Kidney glomerular epithelial cell (primary cell): Measurements from ENCODE around the gene SEMA6D.

ENCODE experiments used
- DNase-seq: peaks from one replicate; lab custom pipeline; 2025; lab: John Stamatoyannopoulos, UW

SEMA6D gene, protein sequence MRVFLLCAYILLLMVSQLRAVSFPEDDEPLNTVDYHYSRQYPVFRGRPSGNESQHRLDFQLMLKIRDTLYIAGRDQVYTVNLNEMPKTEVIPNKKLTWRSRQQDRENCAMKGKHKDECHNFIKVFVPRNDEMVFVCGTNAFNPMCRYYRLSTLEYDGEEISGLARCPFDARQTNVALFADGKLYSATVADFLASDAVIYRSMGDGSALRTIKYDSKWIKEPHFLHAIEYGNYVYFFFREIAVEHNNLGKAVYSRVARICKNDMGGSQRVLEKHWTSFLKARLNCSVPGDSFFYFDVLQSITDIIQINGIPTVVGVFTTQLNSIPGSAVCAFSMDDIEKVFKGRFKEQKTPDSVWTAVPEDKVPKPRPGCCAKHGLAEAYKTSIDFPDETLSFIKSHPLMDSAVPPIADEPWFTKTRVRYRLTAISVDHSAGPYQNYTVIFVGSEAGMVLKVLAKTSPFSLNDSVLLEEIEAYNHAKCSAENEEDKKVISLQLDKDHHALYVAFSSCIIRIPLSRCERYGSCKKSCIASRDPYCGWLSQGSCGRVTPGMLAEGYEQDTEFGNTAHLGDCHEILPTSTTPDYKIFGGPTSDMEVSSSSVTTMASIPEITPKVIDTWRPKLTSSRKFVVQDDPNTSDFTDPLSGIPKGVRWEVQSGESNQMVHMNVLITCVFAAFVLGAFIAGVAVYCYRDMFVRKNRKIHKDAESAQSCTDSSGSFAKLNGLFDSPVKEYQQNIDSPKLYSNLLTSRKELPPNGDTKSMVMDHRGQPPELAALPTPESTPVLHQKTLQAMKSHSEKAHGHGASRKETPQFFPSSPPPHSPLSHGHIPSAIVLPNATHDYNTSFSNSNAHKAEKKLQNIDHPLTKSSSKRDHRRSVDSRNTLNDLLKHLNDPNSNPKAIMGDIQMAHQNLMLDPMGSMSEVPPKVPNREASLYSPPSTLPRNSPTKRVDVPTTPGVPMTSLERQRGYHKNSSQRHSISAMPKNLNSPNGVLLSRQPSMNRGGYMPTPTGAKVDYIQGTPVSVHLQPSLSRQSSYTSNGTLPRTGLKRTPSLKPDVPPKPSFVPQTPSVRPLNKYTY

DNA sequence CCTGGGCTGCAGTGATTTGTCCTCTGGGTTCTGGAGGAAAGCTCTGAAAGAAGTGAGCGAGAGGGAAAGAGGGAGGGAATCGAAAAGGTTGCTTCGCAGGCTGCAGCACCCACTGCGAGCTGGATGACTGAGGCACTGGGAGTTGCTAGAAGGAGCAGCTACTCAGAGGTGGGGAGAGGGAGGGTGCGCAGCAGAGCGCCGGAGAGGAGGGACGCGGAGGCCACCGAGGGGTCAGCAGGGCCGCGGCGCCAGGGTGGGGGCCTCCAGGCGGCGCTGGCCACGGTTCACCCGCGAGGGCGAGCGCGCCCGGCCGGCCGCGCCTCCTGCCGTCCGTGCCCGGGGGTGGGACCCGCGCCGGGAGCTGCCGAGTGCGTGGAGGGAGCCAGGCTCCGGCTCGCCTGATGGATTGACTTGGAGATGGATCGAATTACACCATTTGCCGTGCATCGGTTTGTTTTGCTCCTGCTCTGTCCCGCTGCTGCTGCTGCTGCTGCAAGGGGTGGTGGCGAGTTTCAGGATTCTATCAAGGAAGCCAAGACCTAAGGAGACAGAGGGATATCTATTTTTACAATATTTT, at the start of gene SEMA6D:
Gene SEMA6D (plus strand): TSS at position 470 of the 577 bp plus-strand sequence. CDS start 42,294 bp downstream, outside the sequence.
- peak; percentile 64 for DNase-seq

DNA sequence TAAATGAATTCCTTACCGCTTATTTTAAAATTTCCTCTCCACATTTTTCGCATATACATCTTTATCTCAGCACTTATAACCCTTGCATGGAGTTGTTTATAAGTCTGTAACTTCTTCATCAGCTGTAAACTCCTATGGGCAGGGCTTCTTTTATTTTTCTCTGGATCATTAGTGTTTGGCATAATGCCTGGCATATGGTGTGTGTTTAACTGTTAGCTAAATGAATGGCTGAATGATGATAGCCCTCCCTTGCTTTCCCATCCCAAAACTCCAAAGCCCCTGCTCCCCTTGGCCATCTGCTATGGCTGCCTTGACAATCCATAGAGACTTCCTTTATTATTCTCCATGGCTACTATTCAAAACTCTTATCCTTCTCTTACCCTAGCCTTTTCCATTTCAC, 48.1 kb upstream of the SEMA6D start:
- no peak for DNase-seq

DNA sequence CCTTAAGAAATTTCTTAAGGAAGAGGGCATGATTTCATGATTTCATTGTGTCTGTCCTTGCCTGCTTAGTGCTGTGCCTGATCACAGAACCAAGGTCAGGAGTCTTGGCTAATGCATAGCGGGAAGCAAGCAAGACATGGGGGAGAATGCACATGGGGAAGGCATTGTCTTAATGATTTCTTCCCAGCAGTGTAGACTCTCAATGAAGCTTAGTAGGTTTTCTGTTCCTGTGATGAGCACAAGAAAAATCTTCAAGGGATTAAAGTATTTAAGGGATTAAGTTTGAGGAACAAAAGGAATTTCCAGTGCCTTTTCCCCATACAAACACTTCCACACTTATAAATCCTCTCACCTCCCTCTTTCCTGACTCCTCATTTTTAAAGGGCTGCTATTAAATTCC, 46.9 kb upstream of the SEMA6D start:
- no peak for DNase-seq

DNA sequence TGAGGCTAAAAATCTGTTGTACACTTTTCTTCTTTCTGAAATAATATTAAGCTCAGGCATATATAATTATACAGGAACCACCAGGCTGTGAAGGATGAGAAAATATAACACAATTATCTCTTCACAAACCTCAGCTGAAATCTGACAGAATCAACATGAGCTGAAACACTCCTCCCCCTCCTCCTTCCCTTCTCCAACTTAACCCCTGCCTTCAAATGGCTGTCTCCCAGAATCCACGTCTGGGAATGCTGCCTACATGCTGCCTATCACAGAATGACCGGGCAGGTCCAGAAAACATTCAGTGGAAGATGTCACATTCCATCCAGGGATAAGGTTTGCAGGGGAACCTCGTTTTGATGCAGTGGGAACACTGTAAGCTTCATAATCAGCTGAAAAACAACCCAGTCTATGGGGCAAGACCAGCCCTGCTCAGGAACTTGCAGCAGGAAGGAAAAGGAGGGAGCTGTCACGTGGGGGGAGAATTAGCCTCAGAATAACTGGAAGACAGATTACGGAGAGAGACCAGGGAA, 44.0 kb upstream of the SEMA6D start:
- no peak for DNase-seq

DNA sequence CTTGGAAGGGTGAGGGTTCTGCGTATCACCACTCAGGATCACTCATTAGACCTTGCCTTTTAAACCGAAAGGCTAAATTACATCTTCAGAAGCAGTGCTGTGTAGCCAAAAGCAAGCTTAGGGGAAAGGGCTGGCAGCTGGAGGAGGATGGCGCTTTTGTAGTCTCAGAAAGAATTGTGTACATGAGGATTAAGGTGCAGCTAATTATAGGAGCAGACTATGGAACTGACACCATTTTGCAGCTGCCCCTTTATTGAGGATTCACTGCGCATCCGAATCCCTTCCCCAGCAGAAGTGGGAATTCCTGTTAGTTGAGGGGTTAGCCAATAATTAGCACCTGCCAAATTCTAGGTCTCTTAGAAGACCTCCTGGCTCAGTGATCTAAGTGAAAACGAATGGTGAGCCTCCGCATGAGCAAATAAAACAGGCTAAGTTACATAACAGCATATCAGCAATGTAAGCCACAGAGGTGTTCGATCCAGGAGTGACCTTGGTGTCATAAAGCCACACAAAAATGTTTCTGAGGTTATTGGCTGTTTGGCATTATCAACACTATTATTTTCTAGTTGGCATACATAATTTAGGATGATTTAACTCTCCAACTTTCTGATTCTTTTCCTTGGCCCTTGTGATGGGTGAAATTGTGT, 42.6 kb upstream of the SEMA6D start:
- DNase-seq: no peak

DNA sequence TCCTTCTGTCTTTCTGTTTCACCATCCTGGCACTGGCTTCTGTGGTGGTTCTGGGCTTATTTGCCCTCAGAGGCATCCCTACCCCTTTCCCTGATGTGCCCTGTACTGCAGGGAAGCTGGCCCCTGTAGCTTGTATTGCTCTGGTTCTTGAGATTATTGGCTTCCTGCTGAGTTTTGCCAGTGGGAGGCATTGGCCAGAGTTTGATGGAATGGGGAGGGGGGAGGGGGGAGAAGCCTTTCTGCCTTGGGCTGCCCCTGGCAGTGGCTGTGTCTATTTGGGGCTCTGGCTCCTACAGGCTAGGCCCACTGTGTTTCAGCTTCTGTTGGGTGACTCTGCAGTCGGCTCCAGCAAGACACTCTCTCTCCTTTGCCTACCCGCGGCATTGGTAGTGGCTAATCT, 41.6 kb upstream of the SEMA6D start:
- no peak for DNase-seq

DNA sequence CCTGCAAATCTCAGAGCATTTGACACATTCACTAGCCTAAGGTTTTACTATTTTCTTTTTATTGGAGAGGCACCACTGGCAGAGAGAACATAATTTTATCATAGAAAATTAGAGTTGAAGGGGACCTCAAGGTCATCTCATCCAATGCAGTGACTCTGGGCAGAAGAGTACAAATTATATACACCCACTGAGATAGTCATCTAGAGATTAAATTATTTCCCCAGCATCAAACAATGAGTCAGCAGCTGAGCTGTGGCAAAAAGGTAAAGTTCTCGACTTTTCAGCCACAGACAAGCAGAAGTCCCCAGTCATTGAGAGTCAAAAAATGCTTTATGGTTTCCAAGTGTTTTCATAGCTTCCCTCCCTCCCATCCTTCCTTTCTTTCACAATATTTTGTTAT, 39.3 kb upstream of the SEMA6D start:
- DNase-seq: no peak

DNA sequence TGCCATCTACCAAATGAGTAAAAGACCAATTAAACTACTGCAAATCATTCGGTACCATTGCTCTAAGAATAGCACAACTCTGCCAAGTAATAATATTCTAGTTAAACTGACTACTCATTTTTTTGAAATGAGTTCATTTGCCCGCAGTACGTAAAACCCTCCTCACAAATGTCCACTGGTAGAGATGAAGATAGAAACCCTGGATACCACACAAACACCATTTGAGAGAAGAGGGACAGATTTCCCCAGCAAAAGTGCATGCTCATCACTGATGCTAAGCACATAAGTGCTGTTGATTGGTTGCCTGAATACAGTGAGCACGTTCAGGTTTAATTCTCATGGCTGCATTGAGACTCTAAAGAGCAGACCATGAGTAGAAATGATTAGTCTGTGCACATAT, 34.6 kb upstream of the SEMA6D start:
- no peak for DNase-seq

DNA sequence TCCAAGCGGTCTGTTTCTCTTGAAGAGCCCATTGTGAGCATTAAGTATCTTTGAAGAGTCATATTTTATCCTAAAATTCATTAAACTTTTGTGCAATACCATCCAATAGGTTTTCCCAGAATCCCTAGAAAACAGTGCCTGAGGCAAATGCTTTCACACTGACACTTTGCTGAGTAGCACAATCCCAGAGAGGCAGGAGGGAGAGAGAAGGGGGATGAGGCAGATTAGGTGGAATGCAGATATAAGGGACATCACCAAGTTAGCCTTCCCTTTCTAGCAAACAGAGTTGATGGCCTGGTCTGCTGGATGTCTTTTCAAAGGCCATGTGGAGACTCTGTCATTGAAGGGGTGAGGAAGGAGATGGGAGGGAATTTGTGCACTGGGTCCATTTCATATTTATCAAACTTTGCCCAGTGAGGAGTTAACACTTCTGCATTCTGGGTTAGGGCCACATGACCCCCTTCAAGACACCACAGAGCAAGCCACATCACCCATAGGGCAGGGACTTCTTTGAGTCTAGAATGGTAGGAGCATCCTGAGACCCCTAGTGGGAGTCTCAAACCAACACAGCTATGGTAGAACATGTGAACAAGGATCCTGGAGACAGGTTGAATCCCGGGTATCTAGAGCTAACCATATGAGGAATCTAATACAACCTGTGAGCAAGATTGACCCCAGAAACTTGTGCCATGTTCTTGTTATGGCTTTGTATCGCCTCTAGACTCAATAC, 32.0 kb upstream of the SEMA6D start:
- no peak for DNase-seq

DNA sequence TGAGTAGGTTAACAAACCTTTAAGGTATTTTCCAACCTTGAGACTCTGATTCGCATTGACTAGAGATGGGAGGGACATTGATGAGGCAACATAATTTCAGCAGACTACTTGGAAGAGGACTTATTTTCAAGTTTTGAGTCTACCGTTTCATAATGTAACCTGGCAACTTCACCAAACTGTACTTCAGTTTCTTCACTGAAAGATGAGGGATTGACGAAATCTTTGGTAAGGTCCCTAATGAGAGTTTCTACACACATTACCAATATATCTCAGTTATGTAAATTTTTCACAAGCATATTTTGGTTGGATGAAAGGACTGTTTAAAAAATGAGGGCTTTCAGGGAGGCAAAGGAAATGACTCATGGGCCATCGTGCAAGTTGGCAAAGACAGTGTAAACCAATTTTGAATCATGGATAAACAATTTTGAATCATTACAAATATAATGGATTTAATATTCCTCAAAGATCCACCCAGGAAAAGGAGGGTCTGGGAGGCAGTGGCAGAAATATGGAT, 28.7 kb upstream of the SEMA6D start:
- DNase-seq: no peak

DNA sequence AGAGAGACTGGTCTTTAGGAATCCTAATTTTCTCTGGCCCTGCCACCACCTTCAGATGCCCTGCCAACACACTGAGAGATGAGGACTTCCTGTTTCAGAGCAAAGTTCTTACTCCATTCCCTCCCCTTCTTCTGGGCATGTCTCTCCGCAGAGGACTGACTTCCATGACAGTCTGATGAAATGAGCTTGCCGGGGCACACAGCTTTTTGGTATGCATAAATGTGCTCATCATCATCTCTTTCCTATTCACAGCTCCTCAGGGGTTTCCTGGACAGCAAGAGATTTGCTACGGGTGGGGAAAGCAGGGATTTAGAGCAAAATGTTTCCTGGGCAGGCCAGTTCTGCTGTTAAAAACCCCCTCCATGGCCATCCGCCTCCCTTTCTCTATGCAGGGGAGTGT, 27.6 kb upstream of the SEMA6D start:
- no peak for DNase-seq

DNA sequence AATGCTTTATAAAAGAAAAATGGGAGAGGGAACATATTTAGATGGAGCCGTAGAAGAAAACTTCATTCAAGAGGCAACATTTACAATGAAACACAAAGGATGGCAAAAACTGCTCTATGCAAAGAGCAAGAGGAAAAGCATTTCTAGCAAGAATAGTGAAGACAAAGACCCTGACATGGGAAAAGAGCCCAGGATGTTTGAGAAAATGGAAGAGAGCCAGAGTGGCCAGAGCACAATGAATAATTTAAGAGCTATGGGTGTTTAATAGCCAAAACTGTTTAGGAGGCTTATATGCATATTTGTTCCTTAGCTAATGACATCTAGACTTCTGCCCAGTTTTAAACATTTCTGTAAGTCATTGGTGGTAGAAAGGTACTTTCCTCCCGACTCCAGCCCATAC, 25.4 kb upstream of the SEMA6D start:
- no peak for DNase-seq

DNA sequence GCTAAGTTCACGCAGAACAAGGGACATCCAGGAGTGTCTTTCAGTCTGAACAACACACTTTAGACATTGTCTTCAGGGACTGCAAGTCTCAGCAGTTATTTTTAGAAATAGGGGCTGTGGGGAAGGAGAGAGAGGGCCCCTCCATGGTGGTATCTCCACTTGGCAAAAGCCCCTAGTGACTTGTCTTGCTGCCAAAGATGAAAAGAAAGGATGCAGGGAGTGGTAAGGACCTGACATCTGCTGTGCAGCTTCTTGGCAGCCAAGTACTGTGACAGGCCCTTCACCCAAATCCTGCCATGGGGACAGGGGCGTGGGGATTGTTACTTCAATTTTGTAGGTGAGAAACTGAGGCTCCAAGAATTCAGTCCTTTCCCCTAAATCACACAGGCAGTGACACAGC, 21.0 kb upstream of the SEMA6D start:
- no peak for DNase-seq

DNA sequence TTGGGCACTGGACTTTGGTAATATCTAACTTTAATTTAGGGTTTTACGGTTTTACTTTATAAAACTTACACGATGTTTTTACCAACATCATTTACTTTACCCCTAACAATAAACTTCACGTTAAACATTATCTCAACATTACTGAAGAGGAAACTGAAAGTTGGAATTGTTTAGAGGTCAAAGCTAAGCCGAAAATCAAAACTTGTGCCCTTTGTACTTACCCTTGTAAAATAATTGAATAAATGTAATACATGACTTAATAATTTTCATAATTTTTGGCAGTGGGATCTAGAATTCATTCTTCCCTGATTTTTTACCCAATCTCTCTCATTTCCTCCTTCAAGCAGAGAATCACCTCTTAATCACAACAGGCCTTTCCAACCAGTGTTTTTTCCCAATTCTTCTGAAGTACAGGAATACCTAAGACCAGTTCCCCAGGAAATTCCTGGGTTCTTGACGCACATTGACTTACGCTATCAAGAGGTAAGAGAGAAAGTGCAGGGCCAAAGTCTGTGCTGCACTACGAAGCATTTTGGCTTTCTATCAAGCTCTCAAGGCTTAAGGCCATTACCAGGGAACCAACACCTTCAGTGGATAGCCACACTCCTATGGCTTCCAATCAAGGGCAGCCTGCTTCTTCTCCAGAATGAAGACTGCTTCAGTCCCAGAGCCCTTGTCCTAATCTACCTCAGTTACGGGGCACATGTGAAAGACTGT, 11.9 kb upstream of the SEMA6D start:
- DNase-seq: no peak

DNA sequence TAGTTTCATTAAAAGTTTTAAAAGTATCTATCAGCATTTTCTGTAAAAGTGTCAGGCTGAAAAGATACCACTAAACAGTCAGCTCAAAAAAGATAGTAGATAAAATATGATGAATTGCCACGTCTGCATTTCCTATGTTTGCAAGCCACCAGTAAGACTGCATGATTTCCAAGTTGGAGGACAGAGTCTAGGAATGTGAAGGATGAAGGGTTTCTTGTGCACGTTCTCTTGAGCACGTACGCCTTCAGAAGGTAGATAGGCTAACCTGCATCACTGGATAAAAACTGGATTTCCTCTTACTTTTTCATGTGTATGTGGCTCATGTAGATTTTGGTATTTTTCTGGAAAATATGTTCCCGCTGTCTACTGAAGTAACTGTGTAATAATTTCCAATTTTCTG, 9.9 kb upstream of the SEMA6D start:
- no peak for DNase-seq

DNA sequence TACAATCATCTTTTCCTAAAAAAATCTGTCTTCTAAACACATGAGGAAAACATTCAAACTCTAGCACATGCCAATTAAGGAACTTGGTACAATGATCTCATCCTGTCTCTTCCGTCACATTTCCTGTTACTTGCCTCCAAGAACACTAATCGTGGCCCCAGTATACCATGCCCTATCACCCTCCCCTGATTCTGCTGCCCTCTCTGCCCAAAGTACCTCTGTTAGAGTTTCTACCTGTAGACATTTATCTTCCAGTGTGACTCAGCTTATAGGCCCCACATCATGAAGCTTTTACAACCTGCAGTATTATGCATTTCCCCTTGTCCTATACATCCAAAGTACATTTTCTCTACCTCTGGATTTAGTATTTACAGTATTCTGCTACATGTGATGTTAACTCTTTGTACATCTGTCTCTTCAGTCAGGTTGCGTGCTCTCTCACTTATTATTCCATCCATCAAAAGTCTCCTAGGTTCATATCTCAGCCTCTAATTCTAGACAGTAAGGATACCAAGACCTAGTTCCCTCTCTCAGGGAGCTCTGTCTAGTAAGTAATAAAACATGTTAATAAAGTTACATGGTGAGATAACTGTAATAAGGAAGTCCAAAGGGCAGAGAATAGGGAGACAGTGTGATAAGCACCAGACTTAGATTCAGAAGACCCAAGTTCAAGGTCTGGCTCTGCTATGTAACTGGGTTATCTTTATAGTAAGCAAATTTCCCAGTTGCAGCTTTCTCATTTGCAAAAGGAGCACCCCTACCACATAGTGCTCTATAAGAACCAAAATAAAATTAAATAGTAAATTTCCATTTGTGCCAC, 8.9 kb upstream of the SEMA6D start:
- no peak for DNase-seq

DNA sequence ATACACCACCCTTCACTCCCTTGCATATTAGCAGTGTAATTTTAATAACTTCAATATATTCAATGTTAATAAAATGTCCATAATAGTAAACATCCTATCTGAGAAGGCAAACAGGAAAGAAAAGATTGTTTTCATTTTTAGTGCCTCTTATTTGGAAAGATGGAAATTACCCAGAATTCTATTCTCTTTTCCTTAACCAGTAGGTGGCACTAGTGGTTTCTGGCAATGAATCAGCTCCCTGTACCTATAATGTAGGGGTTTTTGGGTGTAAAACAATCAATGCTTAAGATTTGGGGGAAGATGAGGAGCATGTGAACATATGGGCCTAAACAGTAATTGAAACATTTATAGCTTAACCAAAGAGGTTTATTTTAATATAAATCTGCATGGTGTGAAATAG, 5.7 kb upstream of the SEMA6D start:
- DNase-seq: peak; percentile 31

DNA sequence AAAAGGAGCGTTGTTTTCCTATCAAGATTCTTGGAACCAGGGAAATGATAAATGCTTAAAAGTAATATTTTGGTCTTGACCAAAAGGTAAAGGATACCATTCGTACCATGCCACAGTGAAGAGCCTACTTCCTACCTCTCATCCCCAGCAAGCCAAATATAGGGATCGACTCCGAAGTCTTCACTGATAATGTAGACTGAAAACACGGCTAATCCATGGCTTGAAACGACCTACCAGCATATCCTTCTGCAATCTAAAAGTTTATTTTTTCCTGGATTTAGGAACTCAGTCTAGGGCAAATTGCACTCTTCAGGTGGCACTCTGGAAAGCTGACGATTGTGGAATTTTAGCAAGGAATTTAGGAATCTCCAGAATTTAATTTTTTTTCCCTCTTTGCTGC, 1.9 kb upstream of the SEMA6D start:
- DNase-seq: no peak

DNA sequence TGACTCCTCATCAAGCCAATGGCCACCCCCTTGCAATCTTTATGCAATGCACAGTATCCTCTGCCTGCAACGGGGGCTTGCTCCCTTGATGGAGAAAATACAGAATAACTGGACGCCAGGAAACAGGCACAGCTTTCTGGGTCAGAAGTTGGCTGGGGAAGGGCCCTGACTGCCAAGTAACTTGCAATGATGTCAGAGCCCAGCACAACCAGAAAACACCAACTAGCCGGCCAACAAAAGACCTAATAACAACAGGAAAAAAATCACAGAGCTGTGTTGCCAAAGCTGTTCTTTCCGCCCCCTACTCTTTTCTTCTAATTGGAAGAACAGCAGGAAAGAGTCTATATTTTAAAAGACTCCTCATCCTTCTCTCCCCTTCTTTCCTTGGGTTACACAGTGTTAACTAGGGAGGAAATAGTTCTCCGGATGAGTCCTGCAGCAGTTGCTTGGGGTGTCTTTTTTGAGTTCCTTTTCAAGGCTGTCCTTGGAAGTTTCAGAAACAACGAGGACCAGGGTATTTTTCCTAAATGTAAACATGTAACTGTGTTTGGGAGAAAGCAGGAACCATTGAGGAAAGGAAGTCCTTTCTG, 1.4 kb upstream of the SEMA6D start:
- no peak for DNase-seq
